GM18499 (cell line): ENCODE measurements around the gene SNX22.

Experiments used
- ATAC-seq: cut with Tn5 transposase; IDR thresholded peaks from one replicate; pipeline ENCODE4 v1.9.1; 2021; ENCODE audit warnings: moderate number of reproducible peaks; ENCODE audit not compliant: insufficient read depth, unreplicated experiment

SNX22 gene

GRCh38 chr15:64133623-64134344, 17.7 kb upstream of the SNX22 start:
- no peak for ATAC-seq

GRCh38 chr15:64134345-64134829, 17.1 kb upstream of the SNX22 start:
- no peak for ATAC-seq

GRCh38 chr15:64136347-64136746, 15.2 kb upstream of the SNX22 start:
- ATAC-seq: no peak

GRCh38 chr15:64137226-64137833, 14.2 kb upstream of the SNX22 start:
- ATAC-seq: no peak

GRCh38 chr15:64138331-64138941, 13.1 kb upstream of the SNX22 start:
- no peak for ATAC-seq

GRCh38 chr15:64141798-64142512, 9.6 kb upstream of the SNX22 start:
- ATAC-seq: no peak

GRCh38 chr15:64143276-64143675, 8.3 kb upstream of the SNX22 start:
- ATAC-seq: no peak

GRCh38 chr15:64144192-64144564, 7.4 kb upstream of the SNX22 start:
- ATAC-seq: no peak

GRCh38 chr15:64144565-64145281, 6.8 kb upstream of the SNX22 start:
- ATAC-seq: no peak

- ATAC-seq: no peak
Measured at GRCh38 chr15:64146041-64146440, 5.5 kb upstream of the SNX22 start.

GRCh38 chr15:64146520-64146884, 5.0 kb upstream of the SNX22 start:
- ATAC-seq: no peak

GRCh38 chr15:64146885-64147681, 4.4 kb upstream of the SNX22 start:
- ATAC-seq: no peak

- no peak for ATAC-seq
Measured at GRCh38 chr15:64148168-64148567, 3.4 kb upstream of the SNX22 start.

GRCh38 chr15:64148581-64148980, 3.0 kb upstream of the SNX22 start:
- no peak for ATAC-seq

- no peak for ATAC-seq
Measured at GRCh38 chr15:64149424-64149823, 2.1 kb upstream of the SNX22 start.

- no peak for ATAC-seq
Measured at GRCh38 chr15:64149893-64150578, 1.5 kb upstream of the SNX22 start.

GRCh38 chr15:64152507-64153387, 1.2 kb downstream of the SNX22 start:
- ATAC-seq: no peak
